GM19328 (cell line): ENCODE results near the gene IL21.
"Not testable (repeated sequence)": the region's sequence is repeated elsewhere in the genome, so short reads cannot be mapped to it uniquely, and the experiment has no call there.

Experiments used
- ATAC-seq: cut with Tn5 transposase; IDR thresholded peaks from one replicate; pipeline ENCODE4 v1.9.1; 2021; ENCODE audit warnings: mild to moderate bottlenecking, moderate library complexity; ENCODE audit not compliant: unreplicated experiment

The IL21 gene

GRCh38 chr4:122621016-122621507, at the start of gene IL21:
IL21 (minus strand) TSS chr4:122621066; CDS start chr4:122621011, 55 bp downstream.
- no peak for ATAC-seq

- no peak for ATAC-seq
These were observed 49.3 kb upstream of the IL21 start for GRCh38 chr4:122669911-122670738.

GRCh38 chr4:122668241-122668640, 47.4 kb upstream of the IL21 start:
- ATAC-seq: no peak

GRCh38 chr4:122666527-122667245, 45.8 kb upstream of the IL21 start:
- no peak for ATAC-seq

- ATAC-seq: no peak
These were observed 44.5 kb upstream of the IL21 start for GRCh38 chr4:122665161-122665929.

- no peak for ATAC-seq
These were observed 43.1 kb upstream of the IL21 start for GRCh38 chr4:122663814-122664610.

GRCh38 chr4:122663291-122663690, 42.4 kb upstream of the IL21 start:
- no peak for ATAC-seq

- no peak for ATAC-seq
These were observed 41.8 kb upstream of the IL21 start for GRCh38 chr4:122662701-122663100.

- ATAC-seq: no peak
These were observed 40.6 kb upstream of the IL21 start for GRCh38 chr4:122661176-122662160.

GRCh38 chr4:122658818-122659295, 38.0 kb upstream of the IL21 start:
- no peak for ATAC-seq

- no peak for ATAC-seq
These were observed 37.5 kb upstream of the IL21 start for GRCh38 chr4:122658377-122658776.

- no peak for ATAC-seq
These were observed 36.7 kb upstream of the IL21 start for GRCh38 chr4:122657553-122657952.

GRCh38 chr4:122656583-122656982, 35.7 kb upstream of the IL21 start:
- ATAC-seq: not testable (repeated sequence)

- ATAC-seq: no peak
These were observed 31.5 kb upstream of the IL21 start for GRCh38 chr4:122652379-122652778.

GRCh38 chr4:122650148-122650547, 29.3 kb upstream of the IL21 start:
- ATAC-seq: no peak

- ATAC-seq: no peak
These were observed 26.8 kb upstream of the IL21 start for GRCh38 chr4:122647656-122648055.

GRCh38 chr4:122643257-122643656, 22.4 kb upstream of the IL21 start:
- no peak for ATAC-seq

- ATAC-seq: no peak
These were observed 18.3 kb upstream of the IL21 start for GRCh38 chr4:122639181-122639580.

GRCh38 chr4:122636697-122637096, 15.8 kb upstream of the IL21 start:
- no peak for ATAC-seq
